ENCODE measurements around the gene LATS2.

DNA sequence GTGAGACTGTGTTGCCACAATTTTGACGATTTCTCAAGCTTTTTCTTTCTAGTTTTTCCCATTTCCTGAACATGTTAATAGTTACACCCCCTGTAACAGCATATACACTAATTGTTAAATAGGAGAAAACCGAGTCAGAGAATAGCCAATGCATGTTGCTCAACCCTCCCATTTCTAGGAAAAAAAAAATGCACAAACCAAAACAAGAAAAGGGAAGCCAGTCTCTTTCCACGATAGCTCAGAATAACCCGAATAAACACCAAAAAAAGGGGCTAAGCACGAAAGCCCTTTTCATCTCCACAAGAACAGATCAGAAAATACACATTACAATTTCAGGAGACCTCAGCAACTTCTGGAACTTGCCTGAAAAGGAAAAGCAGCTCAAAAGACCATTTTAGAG lies 16.3 kb downstream of the LATS2 start:
- TF ChIP-seq CTCF (IDR thresholded peaks at IDR 0.05): no peak
- no peak for TF ChIP-seq POLR2A (IDR thresholded peaks at IDR 0.05)

Data from testis (tissue), 2 donors.